Loucy (cell line): Measurements from ENCODE around the gene EIF4EBP2.

ENCODE experiments used
- H2AFZ ChIP-seq: fragments of 200-600 bp; sonication (generic); 2 replicates; pipeline ENCODE4 v1.6.0; 2016; ENCODE audit warnings: antibody characterized with exemption, mild to moderate bottlenecking, low read length, moderate library complexity
- H3F3A ChIP-seq: fragments of 200-600 bp; 2 replicates; pipeline ENCODE4 v1.6.0; 2016; ENCODE audit warnings: antibody characterized with exemption, low read depth, mild to moderate bottlenecking
- H3K27me3 ChIP-seq: fragments of 200-600 bp; sonication (generic); 2 replicates; pipeline ENCODE4 v1.6.1; 2014; ENCODE audit warnings: low read length, mild to moderate bottlenecking; ENCODE audit not compliant: insufficient read depth, poor library complexity, severe bottlenecking
- H3K36me3 ChIP-seq: fragments of 200-600 bp; sonication (generic); 2 replicates; pipeline ENCODE4 v1.6.1; 2016; ENCODE audit warnings: low read length; ENCODE audit not compliant: insufficient read depth
- H3K4me1 ChIP-seq: fragments of 200-600 bp; sonication (generic); 2 replicates; pipeline ENCODE4 v1.5.1; 2014; ENCODE audit warnings: low read length, mild to moderate bottlenecking; ENCODE audit not compliant: insufficient read depth, poor library complexity, severe bottlenecking
- H3K4me2 ChIP-seq: fragments of 200-600 bp; sonication (generic); 2 replicates; pipeline ENCODE4 v1.6.0; 2014; ENCODE audit warnings: antibody characterized with exemption, low read length, low read depth, mild to moderate bottlenecking; ENCODE audit not compliant: poor library complexity, severe bottlenecking
- H3K4me3 ChIP-seq: fragments of 200-600 bp; sonication (generic); 2 replicates; pipeline ENCODE4 v1.5.1; 2014; ENCODE audit warnings: low read length, mild to moderate bottlenecking, mixed read lengths; ENCODE audit not compliant: poor library complexity, severe bottlenecking
- H3K79me2 ChIP-seq: fragments of 200-600 bp; sonication (generic); 2 replicates; pipeline ENCODE4 v1.6.1; 2014; ENCODE audit warnings: low read length; ENCODE audit not compliant: insufficient read depth
- H3K9ac ChIP-seq: fragments of 200-600 bp; sonication (generic); 2 replicates; pipeline ENCODE4 v1.6.0; 2014; ENCODE audit warnings: mild to moderate bottlenecking, low read depth, low read length, moderate library complexity; ENCODE audit not compliant: poor library complexity, severe bottlenecking
- H3K9me2 ChIP-seq: fragments of 200-600 bp; sonication (generic); replicated peaks from 2 replicates; pipeline ENCODE4 v1.6.1; 2016; ENCODE audit warnings: low read depth, low read length, mixed read lengths
- H3K9me3 ChIP-seq: fragments of 200-600 bp; sonication (generic); 2 replicates; pipeline ENCODE4 v1.6.1; 2014; ENCODE audit warnings: mild to moderate bottlenecking, antibody characterized with exemption, low read length, low read depth; ENCODE audit not compliant: insufficient read depth
- H4K20me1 ChIP-seq: fragments of 200-600 bp; sonication (generic); 2 replicates; pipeline ENCODE4 v1.6.0; 2014; ENCODE audit warnings: antibody characterized with exemption, low read length, mild to moderate bottlenecking; ENCODE audit not compliant: insufficient read depth, poor library complexity, severe bottlenecking
- CTCF ChIP-seq: fragments of 200-600 bp; sonication (generic); conservative IDR thresholded peaks from 2 replicates; pipeline ENCODE4 v1.5.1; 2014; ENCODE audit warnings: mild to moderate bottlenecking, antibody characterized with exemption, low read length
- EZH2phosphoT487 ChIP-seq: fragments of 200-600 bp; IDR thresholded peaks from 2 replicates; pipeline ENCODE4 v1.6.1; 2018; ENCODE audit warnings: antibody characterized with exemption, mild to moderate bottlenecking, moderate library complexity, borderline replicate concordance

Gene EIF4EBP2

GRCh38 chr10:70432561-70433263 lies 28.8 kb downstream of the EIF4EBP2 start:
- no peaks in the 10 kb centered on the region for H3F3A ChIP-seq
- no peaks in the 10 kb centered on the region for H3K79me2 ChIP-seq
- no peak overlapping the region for H3K4me3 ChIP-seq
- no peaks in the 10 kb centered on the region for H4K20me1 ChIP-seq
- no peaks in the 10 kb centered on the region for H3K9me3 ChIP-seq
- H3K27me3 ChIP-seq, result no peaks in the 10 kb centered on the region
- peaks cover 9% of the 10 kb centered on the region; the same call in 1 of the 2 replicates for H3K36me3 ChIP-seq
- TF ChIP-seq EZH2phosphoT487, result no peak
- no peak for TF ChIP-seq CTCF
- no peak overlapping the region for H3K9ac ChIP-seq
- no peak overlapping the region for H3K4me2 ChIP-seq
- H2AFZ ChIP-seq, result no peak overlapping the region
- no peaks in the 10 kb centered on the region for H3K4me1 ChIP-seq
- no peaks in the 10 kb centered on the region for H3K9me2 ChIP-seq

- Histone ChIP-seq H3K4me2 (no peak overlapping the region), H3K9me3 (no peaks in the 10 kb centered on the region), H3K27me3 (no peaks in the 10 kb centered on the region), H3K36me3 (no peaks in the 10 kb centered on the region; the same call in 1 of the 2 replicates), H2AFZ (no peak overlapping the region), H3K4me3 (no peak overlapping the region), H3K4me1 (no peaks in the 10 kb centered on the region), H4K20me1 (no peaks in the 10 kb centered on the region), H3K9me2 (no peaks in the 10 kb centered on the region), H3K79me2 (no peaks in the 10 kb centered on the region), H3K9ac (no peak overlapping the region), H3F3A (no peaks in the 10 kb centered on the region)
- TF ChIP-seq CTCF, result no peak
- TF ChIP-seq EZH2phosphoT487, result no peak
Measured at GRCh38 chr10:70433581-70434280, 29.8 kb downstream of the EIF4EBP2 start.

- no peak overlapping the region for H3K4me2 ChIP-seq
- no peak overlapping the region for H3K4me3 ChIP-seq
- no peaks in the 10 kb centered on the region for H3K79me2 ChIP-seq
- no peak overlapping the region for H2AFZ ChIP-seq
- no peaks in the 10 kb centered on the region for H4K20me1 ChIP-seq
- no peaks in the 10 kb centered on the region for H3K9me2 ChIP-seq
- no peaks in the 10 kb centered on the region for H3K4me1 ChIP-seq
- no peaks in the 10 kb centered on the region for H3K27me3 ChIP-seq
- H3K9me3 ChIP-seq, result no peaks in the 10 kb centered on the region
- H3K9ac ChIP-seq, result no peak overlapping the region
- TF ChIP-seq CTCF, result no peak
- TF ChIP-seq EZH2phosphoT487, result no peak
- no peaks in the 10 kb centered on the region for H3K36me3 ChIP-seq
- H3F3A ChIP-seq, result no peaks in the 10 kb centered on the region
Measured at GRCh38 chr10:70435241-70436085, 31.5 kb downstream of the EIF4EBP2 start.
